GM12878 (cell line): Measurements from ENCODE around the gene DSC3. TPM values are rescaled to one million over a fixed set of nuclear protein-coding genes. Genes with fewer than 3 reads are reported as not detected.

Experiments
- ATAC-seq: fragments of 200-7000 bp; cut with Tn5 transposase; 3 replicates; pipeline ENCODE4 v1.9.1; 2020; ENCODE audit warnings: mild to moderate bottlenecking, moderate library complexity
- BruUV-seq: library from RNA; stranded (reverse); fragments of 400-500 nt; replicated peaks from 2 replicates; lab custom pipeline; 2021; lab: Mats Ljungman, UMichigan
- CTCF ChIA-PET: fragments of 300-600 bp; sonication (Branson Sonifier 250); formaldehyde crosslinking; extraction: SDS; loops from one replicate; lab custom pipeline; 2021; ENCODE audit warnings: inconsistent platforms; lab: Yijun Ruan, JAX
- POLR2A ChIA-PET: fragments of 350-600 bp; formaldehyde crosslinking; extraction: SDS; loops from one replicate; lab custom pipeline; 2021; ENCODE audit warnings: inconsistent platforms; lab: Charles Lee
- RAD21 ChIA-PET: fragments of 300-600 bp; sonication (Branson Sonifier 250); formaldehyde crosslinking; loops from one replicate; lab custom pipeline; 2023; ENCODE audit warnings: antibody characterized with exemption; ENCODE audit not compliant: unreplicated experiment; lab: Charles Lee
- SMC1A ChIA-PET: fragments of 300-600 bp; sonication (Branson Sonifier 250); formaldehyde crosslinking; loops from one replicate; lab custom pipeline; 2023; ENCODE audit not compliant: unreplicated experiment, uncharacterized antibody; lab: Charles Lee
- DNase-seq: peaks from one replicate; pipeline ENCODE4 v3.0.0-alpha.2; 2011; ENCODE audit warnings: low read depth, low spot score
- FAIRE-seq: peaks from 3 replicates; lab custom pipeline; 2011; peaks lifted over from hg19 to GRCh38; lab: Jason Lieb, UNC
- H2AFZ ChIP-seq: 2 replicates; pipeline ENCODE4 v1.6.0; 2011; ENCODE audit warnings: low read depth, low read length, control low read depth; ENCODE audit not compliant: control insufficient read depth
- H3K27ac ChIP-seq: 2 replicates; pipeline ENCODE4 v1.5.1; 2011; ENCODE audit warnings: control low read depth; ENCODE audit not compliant: control insufficient read depth, insufficient read depth
- H3K27me3 ChIP-seq, 2 experiments: replicated peaks in 1 of 2; 2 replicates each; pipeline versions ENCODE4 v1.6.0 to v1.6.1; 2011; ENCODE audit warnings: low read length in 1 of 2; ENCODE audit not compliant: control insufficient read depth in 2 of 2, insufficient read depth in 2 of 2
- H3K36me3 ChIP-seq, 2 experiments: 2 replicates each; pipeline ENCODE4 v1.5.1; 2011; ENCODE audit warnings: low read length in 1 of 2; ENCODE audit not compliant: control insufficient read depth in 2 of 2, insufficient read depth in 2 of 2
- H3K4me1 ChIP-seq: 2 replicates; pipeline ENCODE4 v1.6.1; 2011; ENCODE audit warnings: mild to moderate bottlenecking, low read length, moderate library complexity, mixed read lengths; ENCODE audit not compliant: control insufficient read depth, insufficient read depth
- H3K4me2 ChIP-seq: 2 replicates; pipeline ENCODE4 v1.6.0; 2011; ENCODE audit warnings: control low read depth; ENCODE audit not compliant: control insufficient read depth, insufficient read depth
- H3K4me3 ChIP-seq: fragments of 200-600 bp; sonication (generic); 2 replicates; pipeline ENCODE4 v1.5.1; 2016
- H3K79me2 ChIP-seq: 2 replicates; pipeline ENCODE4 v1.6.0; 2011; ENCODE audit warnings: low read length; ENCODE audit not compliant: control insufficient read depth, insufficient read depth
- H3K9ac ChIP-seq: 2 replicates; pipeline ENCODE4 v1.8.0; 2011; ENCODE audit warnings: low read length, control low read depth, mixed read lengths; ENCODE audit not compliant: control insufficient read depth, insufficient read depth
- H3K9me3 ChIP-seq: replicated peaks from 3 replicates; pipeline ENCODE4 v1.5.1; 2011; ENCODE audit warnings: mild to moderate bottlenecking, low read length; ENCODE audit not compliant: control insufficient read depth, insufficient read depth
- H4K20me1 ChIP-seq: 2 replicates; pipeline ENCODE4 v1.6.0; 2011; ENCODE audit not compliant: control insufficient read depth, insufficient read depth
- KDM1A ChIP-seq: fragments of 200-600 bp; sonication (generic); IDR thresholded peaks from 2 replicates; pipeline ENCODE4 v1.6.1; 2016; ENCODE audit warnings: borderline replicate concordance
- NFYA ChIP-seq: IDR thresholded peaks from 2 replicates; pipeline ENCODE4 v1.6.1; 2011; ENCODE audit warnings: low read depth, mild to moderate bottlenecking, low read length, improper control_type of control experiment, borderline replicate concordance
- WRNIP1 ChIP-seq: IDR thresholded peaks from 2 replicates; pipeline ENCODE4 v1.6.1; 2011; ENCODE audit warnings: low read depth, low read length, improper control_type of control experiment, borderline replicate concordance
- WGBS: methylation state at CpG from one replicate; pipeline ENCODE4 v1.1.6; 2016; ENCODE audit warnings: low lambda C conversion rate; ENCODE audit not compliant: insufficient replicate concordance, insufficient coverage; ENCODE audit errors: missing lambda C conversion rate; 5-methylcytosine and 5-hydroxymethylcytosine counted together
- in situ Hi-C: fragments of 300-500 bp; cut with MboI; formaldehyde crosslinking; loops from 9 replicates; pipeline ENCODE4 v1.14.3; 2018; ENCODE audit warnings: mixed read lengths
- intact Hi-C: fragments of 100-400 bp; cut with micrococcal nuclease; formaldehyde crosslinking; loops from one replicate; pipeline ENCODE4 v1.14.2; 2022; ENCODE audit not compliant: unreplicated experiment
- polyA plus RNA-seq, 11 experiments: library from polyadenylated mRNA; depleted of rRNA in 4 of 11; unstranded in 6 of 11; stranded (reverse) in 5 of 11; fragments of >200 nt; fragmentation: Nextera tagmentation in 4 of 11; fragmentation: Illumina TruSeq in 1 of 11; extraction: Ambion mirVana in 4 of 11; extraction: Trizol in 1 of 11; gene quantifications; 1 replicate in 1 of 11; 2 replicates in 10 of 11; pipeline versions ENCODE4 v1.2.1 to v1.2.3, GENCODE V29; 2011 to 2016; ENCODE audit warnings: inconsistent platforms in 2 of 11, missing spikeins in 2 of 11, low read depth in 1 of 11
- total RNA-seq, 4 experiments: library from RNA; depleted of rRNA in 3 of 4; stranded (reverse); fragments of >200 nt in 3 of 4; fragmentation: Illumina TruSeq in 1 of 4; extraction: Trizol in 1 of 4; gene quantifications; 2 replicates each; pipeline versions ENCODE4 v1.2.1 to v1.2.3, GENCODE V29; 2013 to 2021
- TF ChIP-seq, protein P1 (sequence below): IDR thresholded peaks from 2 replicates; pipeline ENCODE4 v1.6.1; 2012; ENCODE audit warnings: improper control_type of control experiment, low read depth, low read length; ENCODE audit not compliant: insufficient replicate concordance
- TF ChIP-seq, protein P2 (sequence below): fragments of 450-650 bp; conservative IDR thresholded peaks from 2 replicates; pipeline ENCODE4 v1.6.1; 2017; ENCODE audit warnings: mild to moderate bottlenecking, moderate library complexity

Gene DSC3
- total and polyA plus RNA-seq, 10 of the 15 experiments (the other 5 are each of a cell fraction or from before 2014, with no cell fraction given), result 0.01 to 2.9 (median 1.6) TPM

DNA sequence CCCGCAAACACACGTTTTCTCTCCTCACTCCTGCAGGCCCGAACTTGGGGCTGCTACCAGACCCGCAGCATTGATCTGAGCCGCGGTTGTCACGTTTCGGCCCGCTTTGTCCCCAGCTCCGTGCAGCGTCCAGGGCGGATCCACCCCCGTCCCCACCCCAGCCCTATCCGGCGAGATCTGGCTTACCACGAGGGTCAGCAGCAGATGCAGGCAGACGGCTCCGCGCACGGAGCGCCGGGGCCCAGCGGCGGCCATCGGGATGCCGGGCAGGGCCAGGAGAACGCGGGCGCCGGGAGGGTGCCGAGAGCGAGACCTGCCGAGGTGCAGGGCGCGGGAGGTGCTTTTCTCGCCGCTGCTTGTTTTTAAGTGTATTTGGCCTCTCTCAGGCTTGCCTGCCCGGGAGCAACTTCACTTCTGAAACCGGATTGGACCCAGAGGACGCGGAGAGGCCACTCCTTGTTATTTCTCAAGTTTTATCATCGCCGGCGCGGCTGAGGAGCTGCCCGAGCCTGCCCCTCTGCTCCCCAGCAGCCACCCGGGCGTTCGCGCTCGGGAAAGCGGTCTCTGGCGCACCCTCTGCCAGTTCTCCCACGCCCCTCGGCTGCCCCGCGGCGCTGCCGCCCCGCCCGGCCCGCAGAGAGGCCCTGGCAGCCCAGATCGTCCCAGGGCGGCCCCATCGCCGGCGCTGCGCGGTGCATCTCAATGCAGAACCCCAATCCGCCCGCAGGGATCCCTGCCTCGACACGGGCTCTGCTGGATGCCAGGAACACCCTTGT lies at the start of gene DSC3 (continued):
- TF ChIP-seq, protein P1, sequence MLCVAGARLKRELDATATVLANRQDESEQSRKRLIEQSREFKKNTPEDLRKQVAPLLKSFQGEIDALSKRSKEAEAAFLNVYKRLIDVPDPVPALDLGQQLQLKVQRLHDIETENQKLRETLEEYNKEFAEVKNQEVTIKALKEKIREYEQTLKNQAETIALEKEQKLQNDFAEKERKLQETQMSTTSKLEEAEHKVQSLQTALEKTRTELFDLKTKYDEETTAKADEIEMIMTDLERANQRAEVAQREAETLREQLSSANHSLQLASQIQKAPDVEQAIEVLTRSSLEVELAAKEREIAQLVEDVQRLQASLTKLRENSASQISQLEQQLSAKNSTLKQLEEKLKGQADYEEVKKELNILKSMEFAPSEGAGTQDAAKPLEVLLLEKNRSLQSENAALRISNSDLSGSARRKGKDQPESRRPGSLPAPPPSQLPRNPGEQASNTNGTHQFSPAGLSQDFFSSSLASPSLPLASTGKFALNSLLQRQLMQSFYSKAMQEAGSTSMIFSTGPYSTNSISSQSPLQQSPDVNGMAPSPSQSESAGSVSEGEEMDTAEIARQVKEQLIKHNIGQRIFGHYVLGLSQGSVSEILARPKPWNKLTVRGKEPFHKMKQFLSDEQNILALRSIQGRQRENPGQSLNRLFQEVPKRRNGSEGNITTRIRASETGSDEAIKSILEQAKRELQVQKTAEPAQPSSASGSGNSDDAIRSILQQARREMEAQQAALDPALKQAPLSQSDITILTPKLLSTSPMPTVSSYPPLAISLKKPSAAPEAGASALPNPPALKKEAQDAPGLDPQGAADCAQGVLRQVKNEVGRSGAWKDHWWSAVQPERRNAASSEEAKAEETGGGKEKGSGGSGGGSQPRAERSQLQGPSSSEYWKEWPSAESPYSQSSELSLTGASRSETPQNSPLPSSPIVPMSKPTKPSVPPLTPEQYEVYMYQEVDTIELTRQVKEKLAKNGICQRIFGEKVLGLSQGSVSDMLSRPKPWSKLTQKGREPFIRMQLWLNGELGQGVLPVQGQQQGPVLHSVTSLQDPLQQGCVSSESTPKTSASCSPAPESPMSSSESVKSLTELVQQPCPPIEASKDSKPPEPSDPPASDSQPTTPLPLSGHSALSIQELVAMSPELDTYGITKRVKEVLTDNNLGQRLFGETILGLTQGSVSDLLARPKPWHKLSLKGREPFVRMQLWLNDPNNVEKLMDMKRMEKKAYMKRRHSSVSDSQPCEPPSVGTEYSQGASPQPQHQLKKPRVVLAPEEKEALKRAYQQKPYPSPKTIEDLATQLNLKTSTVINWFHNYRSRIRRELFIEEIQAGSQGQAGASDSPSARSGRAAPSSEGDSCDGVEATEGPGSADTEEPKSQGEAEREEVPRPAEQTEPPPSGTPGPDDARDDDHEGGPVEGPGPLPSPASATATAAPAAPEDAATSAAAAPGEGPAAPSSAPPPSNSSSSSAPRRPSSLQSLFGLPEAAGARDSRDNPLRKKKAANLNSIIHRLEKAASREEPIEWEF, result no peak
- TF ChIP-seq KDM1A, result no peak
- TF ChIP-seq WRNIP1, result no peak
- no peak for TF ChIP-seq NFYA
- TF ChIP-seq, all 136 proteins: peak for 0

DNA sequence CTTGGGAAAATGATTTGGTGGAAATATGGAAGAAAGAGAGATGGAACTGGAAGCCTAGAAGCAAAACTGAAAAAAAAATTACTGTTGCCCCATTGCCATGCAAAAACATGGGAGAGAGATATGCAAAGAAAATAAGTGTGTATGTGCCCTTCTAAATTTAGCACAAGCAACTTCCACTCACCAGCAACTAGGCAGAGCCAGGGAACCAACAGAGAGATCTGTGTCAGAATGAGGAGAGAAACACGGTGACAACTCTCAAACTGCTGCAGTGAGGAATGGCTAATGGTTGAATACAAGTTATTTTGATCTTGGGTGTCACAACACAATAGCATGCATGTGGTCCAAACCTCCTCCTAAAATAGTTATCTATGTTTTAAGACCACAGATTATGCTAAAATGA lies 48.8 kb upstream of the DSC3 start:
- in situ Hi-C loops, result no loop called here
- no peak for FAIRE-seq
- intact Hi-C loops, result loop anchor here (10.0 kb wide), 1 partner anchor 293 kb away; no protein-coding TSS in a partner anchor
- Histone ChIP-seq H3K9ac (no peak overlapping the region), H3K9me3 (no peaks in the 10 kb centered on the region), H3K4me2 (no peak overlapping the region), H3K4me3 (no peak overlapping the region), H2AFZ (no peak overlapping the region), H3K27me3 (no peaks in the 10 kb centered on the region), H3K27ac (no peak overlapping the region), H3K36me3 (no peaks in the 10 kb centered on the region), H3K4me1 (no peaks in the 10 kb centered on the region), H3K79me2 (no peaks in the 10 kb centered on the region), H4K20me1 (no peaks in the 10 kb centered on the region)
- ChIA-PET RAD21 (no interaction called here), SMC1A (no interaction called here), CTCF (interaction anchor here (1.4 kb wide), 1 partner anchor 334 kb away, joined by 3 read pairs; no protein-coding TSS in a partner anchor), POLR2A (no interaction called here)
- WGBS, result 42% methylated on average over 1 of the region's 1 CpG
- no TSS peak for BruUV-seq
- no peak for ATAC-seq
- TF ChIP-seq, protein P2, sequence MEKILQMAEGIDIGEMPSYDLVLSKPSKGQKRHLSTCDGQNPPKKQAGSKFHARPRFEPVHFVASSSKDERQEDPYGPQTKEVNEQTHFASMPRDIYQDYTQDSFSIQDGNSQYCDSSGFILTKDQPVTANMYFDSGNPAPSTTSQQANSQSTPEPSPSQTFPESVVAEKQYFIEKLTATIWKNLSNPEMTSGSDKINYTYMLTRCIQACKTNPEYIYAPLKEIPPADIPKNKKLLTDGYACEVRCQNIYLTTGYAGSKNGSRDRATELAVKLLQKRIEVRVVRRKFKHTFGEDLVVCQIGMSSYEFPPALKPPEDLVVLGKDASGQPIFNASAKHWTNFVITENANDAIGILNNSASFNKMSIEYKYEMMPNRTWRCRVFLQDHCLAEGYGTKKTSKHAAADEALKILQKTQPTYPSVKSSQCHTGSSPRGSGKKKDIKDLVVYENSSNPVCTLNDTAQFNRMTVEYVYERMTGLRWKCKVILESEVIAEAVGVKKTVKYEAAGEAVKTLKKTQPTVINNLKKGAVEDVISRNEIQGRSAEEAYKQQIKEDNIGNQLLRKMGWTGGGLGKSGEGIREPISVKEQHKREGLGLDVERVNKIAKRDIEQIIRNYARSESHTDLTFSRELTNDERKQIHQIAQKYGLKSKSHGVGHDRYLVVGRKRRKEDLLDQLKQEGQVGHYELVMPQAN, result no peak
- TF ChIP-seq KDM1A, result no peak
- DNase-seq, result no peak
